HG02610 (cell line): ENCODE measurements around the gene SLC6A7.

ENCODE experiments used
- ATAC-seq: cut with Tn5 transposase; IDR thresholded peaks from one replicate; pipeline ENCODE4 v1.9.1; 2021; ENCODE audit warnings: mild to moderate bottlenecking, moderate library complexity; ENCODE audit not compliant: unreplicated experiment

SLC6A7 gene

DNA sequence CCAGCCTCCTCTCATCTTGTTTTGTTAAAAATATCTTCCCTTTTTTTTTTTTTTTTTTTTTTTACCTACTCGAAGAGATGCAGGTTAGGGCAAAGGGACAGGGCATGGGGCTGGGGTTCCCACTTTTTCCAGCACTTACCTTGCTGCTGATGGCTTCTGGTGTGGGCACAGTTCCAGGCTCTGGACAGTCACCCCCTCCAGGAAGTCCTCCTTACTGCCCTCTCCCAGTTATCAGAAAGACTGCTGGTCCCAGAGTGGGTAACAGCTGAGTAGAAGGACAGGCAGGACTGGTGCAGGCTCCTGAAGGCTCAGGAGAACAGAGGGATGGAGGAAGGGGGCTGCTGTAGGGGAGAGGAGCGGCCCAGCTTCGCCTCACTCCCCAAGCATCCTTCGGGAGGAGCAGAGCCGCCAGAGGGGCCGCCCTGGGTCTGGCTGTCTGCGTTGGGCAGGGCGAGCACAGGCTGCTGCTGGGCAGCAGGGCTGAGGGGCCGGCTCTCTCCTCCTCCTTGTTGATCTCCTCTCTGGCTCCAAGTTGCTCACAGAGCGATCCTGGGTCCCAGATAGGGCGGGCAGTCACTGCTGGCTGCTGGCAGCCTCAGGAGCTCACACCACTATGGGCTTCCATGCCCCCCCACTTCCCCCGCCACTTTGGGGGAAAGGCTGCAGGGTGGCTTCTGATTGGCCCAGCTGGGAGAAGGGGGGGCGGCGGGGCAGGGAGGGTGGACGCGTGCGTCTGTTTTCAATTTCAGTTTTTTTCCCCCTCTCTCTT lies 34.4 kb upstream of the SLC6A7 start, which contains the start of gene PDGFRB:
TSS of gene PDGFRB (minus strand) at position 588 of the 769 bp plus-strand sequence. CDS start 18,798 bp downstream, outside the sequence.
- ATAC-seq = no peak

GRCh38 chr5:150156027-150156368 lies 33.9 kb upstream of the SLC6A7 start:
- no peak for ATAC-seq

- no peak for ATAC-seq
Measured at GRCh38 chr5:150156540-150156939, 33.3 kb upstream of the SLC6A7 start.

- no peak for ATAC-seq
Measured at GRCh38 chr5:150157168-150157567, 32.7 kb upstream of the SLC6A7 start.

- no peak for ATAC-seq
Measured at GRCh38 chr5:150158170-150158949, 31.5 kb upstream of the SLC6A7 start.

DNA sequence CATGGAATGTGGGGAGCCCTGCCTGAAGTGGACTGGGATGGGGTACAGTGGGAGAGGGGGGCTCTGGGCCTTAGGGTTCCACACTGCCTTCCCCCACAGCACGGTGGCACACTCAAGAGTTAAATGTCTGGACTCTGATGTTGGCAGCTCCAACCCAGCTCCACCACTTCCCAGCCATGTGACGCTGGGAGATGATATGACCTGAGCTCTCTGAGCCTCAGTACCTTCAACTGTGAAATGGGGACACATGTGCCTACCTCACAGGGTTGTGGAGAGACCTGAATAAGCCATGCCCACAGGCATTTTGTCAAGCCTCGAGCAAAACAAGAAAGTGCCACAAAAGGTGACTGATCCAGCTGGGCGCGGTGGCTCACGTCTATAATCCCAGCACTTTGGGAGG lies 30.8 kb upstream of the SLC6A7 start:
- no peak for ATAC-seq

GRCh38 chr5:150159741-150160179 lies 30.1 kb upstream of the SLC6A7 start:
- no peak for ATAC-seq

DNA sequence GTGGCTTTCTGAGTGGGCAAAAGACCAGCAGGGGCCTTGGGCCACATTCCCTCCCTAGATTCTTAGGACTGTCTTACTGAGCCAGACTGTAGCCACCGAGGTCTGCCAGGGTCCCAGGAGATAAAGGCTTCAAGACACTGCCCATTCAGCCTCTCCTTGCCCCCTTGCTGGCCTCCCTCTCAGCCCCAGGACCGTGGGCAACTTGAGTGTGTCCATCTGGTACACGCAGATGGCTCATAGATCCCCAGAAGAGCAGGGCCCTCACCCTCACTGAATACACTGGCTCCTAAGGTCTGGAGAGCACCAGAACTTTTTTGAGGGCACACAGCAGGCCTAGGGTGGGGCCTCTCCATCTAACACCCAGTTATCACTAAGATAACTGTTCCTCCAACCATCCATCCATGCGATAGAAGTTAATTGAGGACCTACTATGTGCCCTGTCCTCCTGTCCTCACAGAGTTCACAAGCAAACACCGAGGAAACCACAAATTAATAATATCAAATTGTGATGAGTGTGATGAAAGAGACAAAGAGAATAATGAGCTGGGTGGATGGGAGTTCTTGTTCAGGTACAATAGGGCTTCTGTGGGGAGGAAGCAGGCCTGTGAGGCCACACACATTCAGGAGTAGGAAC lies 29.3 kb upstream of the SLC6A7 start:
- ATAC-seq = no peak

DNA sequence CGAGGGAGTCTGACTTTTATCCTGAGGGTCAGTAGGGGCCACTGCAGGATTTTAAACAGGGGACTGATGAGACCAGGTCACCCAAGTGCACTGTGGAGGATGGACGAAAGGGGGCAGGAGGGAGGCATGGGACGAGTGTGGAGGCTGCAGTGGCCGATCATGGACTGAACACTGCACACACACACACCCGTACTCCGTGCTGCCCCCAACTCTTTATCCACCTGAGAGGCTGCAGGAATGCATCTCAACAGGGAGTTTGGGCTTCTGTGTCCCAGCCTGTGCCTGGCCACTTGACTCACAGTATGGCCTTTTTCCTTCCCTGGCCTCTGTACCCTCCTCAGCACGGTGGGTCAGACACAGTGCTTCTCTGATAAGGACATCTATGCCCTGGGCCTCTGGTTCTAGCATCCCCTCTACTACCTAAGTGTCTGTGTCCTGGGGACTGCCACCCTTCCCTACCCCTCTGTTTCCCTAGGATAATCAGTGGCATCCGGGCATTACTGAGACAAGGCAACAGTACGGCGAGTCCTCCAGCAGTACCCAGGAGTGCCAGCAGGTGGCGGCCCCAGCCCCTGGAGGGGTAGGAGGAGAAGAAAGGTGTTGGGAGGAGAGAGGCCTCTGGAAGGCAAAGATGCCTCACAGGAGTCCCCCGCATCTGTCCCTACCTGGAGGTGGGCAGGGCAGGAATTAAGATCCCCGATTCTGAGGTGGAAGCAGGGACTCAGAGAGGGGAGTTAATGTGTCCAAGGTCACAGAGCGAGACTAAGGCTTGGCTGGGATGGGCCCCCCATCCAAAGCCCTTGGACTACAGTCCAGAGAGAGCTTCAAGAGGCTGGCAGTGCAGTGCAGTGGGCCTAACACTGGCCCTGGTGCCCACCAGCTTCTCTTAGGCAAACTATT lies 28.4 kb upstream of the SLC6A7 start:
- ATAC-seq = peak; percentile 76

GRCh38 chr5:150162142-150162513 lies 27.7 kb upstream of the SLC6A7 start:
- ATAC-seq = no peak

- no peak for ATAC-seq
Measured at GRCh38 chr5:150163035-150163434, 26.8 kb upstream of the SLC6A7 start.

GRCh38 chr5:150163547-150164059 lies 26.3 kb upstream of the SLC6A7 start:
- ATAC-seq = no peak

- no peak for ATAC-seq
Measured at GRCh38 chr5:150164211-150164980, 25.5 kb upstream of the SLC6A7 start.

GRCh38 chr5:150166037-150166649 lies 23.7 kb upstream of the SLC6A7 start:
- ATAC-seq = no peak

DNA sequence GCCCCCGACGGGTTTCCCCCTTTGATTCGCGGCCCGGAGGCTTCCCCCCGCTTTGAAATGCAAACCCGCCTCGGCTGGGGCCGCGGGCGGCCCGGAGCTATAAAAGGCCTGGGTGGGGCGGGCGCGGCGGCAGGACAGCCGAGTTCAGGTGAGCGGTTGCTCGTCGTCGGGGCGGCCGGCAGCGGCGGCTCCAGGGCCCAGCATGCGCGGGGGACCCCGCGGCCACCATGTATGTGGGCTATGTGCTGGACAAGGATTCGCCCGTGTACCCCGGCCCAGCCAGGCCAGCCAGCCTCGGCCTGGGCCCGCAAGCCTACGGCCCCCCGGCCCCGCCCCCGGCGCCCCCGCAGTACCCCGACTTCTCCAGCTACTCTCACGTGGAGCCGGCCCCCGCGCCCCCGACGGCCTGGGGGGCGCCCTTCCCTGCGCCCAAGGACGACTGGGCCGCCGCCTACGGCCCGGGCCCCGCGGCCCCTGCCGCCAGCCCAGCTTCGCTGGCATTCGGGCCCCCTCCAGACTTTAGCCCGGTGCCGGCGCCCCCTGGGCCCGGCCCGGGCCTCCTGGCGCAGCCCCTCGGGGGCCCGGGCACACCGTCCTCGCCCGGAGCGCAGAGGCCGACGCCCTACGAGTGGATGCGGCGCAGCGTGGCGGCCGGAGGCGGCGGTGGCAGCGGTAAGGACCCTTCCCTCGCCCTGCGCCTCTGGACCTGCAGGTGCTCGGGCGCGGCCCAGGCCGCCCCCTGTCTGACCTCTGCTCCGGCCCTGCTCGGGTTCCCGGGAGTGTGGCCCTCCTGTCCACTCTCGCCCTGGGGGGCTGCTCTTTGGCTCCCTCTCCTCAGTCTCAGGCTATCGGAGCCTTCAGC lies 23.0 kb upstream of the SLC6A7 start, which contains the start of gene CDX1:
TSS of gene CDX1 (plus strand) at position 129 of the 862 bp plus-strand sequence. CDS start at position 228, 99 bp downstream.
- ATAC-seq = no peak

DNA sequence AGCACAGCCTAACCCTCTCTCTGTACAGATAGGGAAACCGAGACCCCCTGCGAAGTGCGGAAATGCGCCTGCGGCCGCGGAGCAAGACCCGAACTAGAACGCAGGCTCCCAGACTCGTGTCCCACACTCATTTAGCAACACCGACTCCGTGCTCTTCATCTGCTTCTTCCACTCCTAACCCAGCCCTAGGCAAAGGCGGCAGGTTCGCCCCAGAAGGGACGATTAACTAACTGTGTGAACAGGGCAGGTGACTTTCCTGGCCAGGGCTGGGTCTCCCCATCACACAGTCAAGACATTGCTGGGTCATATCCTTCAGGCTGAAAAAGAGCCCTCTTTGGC lies 22.4 kb upstream of the SLC6A7 start:
- no peak for ATAC-seq

DNA sequence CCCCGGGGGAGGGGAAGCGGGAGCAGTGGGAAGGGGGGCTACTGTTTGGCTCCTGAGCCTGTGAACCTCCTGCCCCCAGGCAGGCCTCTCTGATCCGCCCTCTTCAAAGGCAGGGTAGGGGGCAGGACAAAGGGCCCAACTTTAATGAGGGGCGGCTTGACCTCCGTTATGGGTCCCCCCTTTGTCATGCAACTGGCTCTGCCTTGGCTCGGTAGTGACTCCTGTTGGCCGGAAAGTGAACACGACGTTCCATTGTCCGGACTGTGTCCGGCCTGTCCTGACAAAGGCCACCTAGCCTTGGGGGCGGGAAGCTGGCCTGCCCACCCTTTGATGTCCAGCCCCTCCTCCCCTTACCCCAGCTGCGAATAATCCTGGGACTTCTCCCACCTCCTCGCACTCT lies 22.0 kb upstream of the SLC6A7 start:
- no peak for ATAC-seq

DNA sequence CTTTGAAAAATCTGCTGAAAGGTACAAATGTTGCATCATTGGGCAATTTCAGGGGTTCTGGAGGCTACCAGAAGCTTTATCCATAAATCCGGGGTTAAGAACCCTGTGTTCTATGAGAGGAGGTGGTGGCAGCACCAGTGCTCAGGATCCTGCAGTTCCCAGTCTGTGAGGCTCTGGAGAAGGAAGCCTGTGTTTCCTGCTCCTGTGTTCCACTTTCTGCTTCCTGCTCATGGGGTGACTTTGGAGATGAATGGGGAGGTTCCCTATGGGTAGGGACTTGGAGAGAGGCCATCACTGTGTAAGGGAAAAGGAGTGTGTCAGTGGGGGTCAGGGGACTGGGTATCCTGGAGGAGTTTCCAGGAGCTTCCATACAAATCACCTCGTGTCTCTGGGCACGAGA lies 21.0 kb upstream of the SLC6A7 start:
- ATAC-seq = no peak
